ENCODE results near the gene AUH. TPM values are rescaled to one million over a fixed set of nuclear protein-coding genes. Genes with fewer than 3 reads are reported as not detected.

Gene AUH
- total RNA-seq, 1 donor from 2014 or later = 14.0 TPM

DNA sequence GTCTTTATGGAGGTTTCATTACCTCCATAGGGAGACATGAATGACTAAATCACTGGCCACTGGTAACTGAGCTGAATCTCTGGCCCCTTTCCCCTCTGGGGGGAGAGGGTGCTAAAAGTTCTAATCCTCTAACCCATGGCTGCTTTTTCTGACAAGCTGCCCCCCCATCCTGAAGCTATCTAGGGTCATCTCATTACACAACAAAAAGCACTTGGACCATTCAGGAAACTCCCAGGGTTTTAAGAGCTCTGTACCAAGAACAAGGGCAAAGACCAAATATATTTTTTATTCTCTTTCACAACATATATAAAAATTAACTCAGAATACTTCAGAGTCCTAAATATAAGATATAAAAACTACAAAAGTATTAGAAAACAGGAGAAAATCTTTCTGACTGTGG is 14.3 kb downstream of the AUH start:
- DNase-seq (no peak), ATAC-seq (ENCODE audit: low read depth) (no peak)
- TF ChIP-seq, protein P1, sequence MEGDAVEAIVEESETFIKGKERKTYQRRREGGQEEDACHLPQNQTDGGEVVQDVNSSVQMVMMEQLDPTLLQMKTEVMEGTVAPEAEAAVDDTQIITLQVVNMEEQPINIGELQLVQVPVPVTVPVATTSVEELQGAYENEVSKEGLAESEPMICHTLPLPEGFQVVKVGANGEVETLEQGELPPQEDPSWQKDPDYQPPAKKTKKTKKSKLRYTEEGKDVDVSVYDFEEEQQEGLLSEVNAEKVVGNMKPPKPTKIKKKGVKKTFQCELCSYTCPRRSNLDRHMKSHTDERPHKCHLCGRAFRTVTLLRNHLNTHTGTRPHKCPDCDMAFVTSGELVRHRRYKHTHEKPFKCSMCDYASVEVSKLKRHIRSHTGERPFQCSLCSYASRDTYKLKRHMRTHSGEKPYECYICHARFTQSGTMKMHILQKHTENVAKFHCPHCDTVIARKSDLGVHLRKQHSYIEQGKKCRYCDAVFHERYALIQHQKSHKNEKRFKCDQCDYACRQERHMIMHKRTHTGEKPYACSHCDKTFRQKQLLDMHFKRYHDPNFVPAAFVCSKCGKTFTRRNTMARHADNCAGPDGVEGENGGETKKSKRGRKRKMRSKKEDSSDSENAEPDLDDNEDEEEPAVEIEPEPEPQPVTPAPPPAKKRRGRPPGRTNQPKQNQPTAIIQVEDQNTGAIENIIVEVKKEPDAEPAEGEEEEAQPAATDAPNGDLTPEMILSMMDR (IDR thresholded peaks at IDR 0.05) = no peak
- intact Hi-C loops (cut with micrococcal nuclease) = no loop called here
- ChIA-PET CTCF (no interaction called here), POLR2A (no interaction called here)
- no peak overlapping the region for H3K4me3 Mint-ChIP-seq
- H3K27me3 Mint-ChIP-seq = no peaks in the 10 kb centered on the region
- H3K9me3 Mint-ChIP-seq = no peaks in the 10 kb centered on the region
- H3K4me1 Mint-ChIP-seq = peaks cover 2% of the 10 kb centered on the region
- no peak overlapping the region for H3K27ac Mint-ChIP-seq
- peaks cover 50% of the 10 kb centered on the region for H3K36me3 Mint-ChIP-seq (ENCODE audit: low read depth)

DNA sequence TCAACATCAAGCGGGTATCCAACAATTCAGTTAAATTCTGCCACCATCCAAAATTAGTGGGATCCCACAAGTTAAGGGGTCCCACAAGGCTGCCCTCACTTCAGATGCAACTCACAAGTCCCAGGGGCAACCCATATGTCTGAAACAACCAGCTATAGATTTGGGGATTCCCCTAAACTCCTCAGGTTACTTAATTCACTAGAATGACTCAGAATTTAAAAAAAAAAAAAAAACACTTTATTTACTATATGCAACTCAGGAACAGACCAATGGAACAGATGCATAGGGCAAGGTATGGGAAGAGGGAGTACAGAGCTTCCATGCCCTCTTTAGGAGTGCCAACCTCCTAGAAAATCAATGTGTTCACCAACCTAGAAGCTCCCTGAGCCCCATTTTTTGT is 15.1 kb downstream of the AUH start:
- intact Hi-C loops (cut with micrococcal nuclease) = no loop called here
- ATAC-seq (ENCODE audit: low read depth) = no peak
- CTCF ChIA-PET = no interaction called here
- H3K36me3 Mint-ChIP-seq (ENCODE audit: low read depth) = peaks cover 53% of the 10 kb centered on the region
- no peak overlapping the region for H3K4me3 Mint-ChIP-seq
- peaks cover 2% of the 10 kb centered on the region for H3K4me1 Mint-ChIP-seq
- no peaks in the 10 kb centered on the region for H3K27me3 Mint-ChIP-seq
- no peak overlapping the region for H3K27ac Mint-ChIP-seq
- no peak for DNase-seq
- POLR2A ChIA-PET = no interaction called here
- TF ChIP-seq, protein P1 (IDR thresholded peaks at IDR 0.05) = no peak
- no peaks in the 10 kb centered on the region for H3K9me3 Mint-ChIP-seq

DNA sequence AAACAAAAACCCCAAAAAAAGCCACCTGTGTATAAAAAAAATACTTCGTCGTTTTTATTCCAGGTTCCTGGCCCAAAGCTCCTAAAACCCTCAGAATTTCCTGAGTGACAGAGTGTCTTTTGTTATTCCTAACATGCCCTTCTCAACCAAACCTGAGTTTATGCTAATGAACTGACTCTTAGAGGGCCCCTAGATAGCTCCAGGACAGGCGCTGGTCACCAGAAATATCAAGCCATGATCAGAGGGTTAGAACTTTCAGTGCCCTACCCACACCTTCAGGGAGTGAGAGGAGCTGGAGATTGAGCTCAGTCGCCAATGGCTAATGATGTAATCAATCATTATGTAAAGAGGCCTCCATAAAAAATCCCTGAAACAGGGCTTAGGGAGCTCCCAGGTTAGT is 15.7 kb downstream of the AUH start:
- ATAC-seq (ENCODE audit: low read depth) (no peak), DNase-seq (no peak)
- H3K4me3 Mint-ChIP-seq = no peak overlapping the region
- intact Hi-C loops (cut with micrococcal nuclease) = no loop called here
- CTCF ChIA-PET = no interaction called here
- TF ChIP-seq, protein P1 (IDR thresholded peaks at IDR 0.05) = no peak
- peaks cover 2% of the 10 kb centered on the region for H3K4me1 Mint-ChIP-seq
- no peaks in the 10 kb centered on the region for H3K9me3 Mint-ChIP-seq
- no peak overlapping the region for H3K27ac Mint-ChIP-seq
- H3K27me3 Mint-ChIP-seq = no peaks in the 10 kb centered on the region
- POLR2A ChIA-PET = interaction anchor here (0.7 kb wide), 1 partner anchor 71 kb away, joined by 9 read pairs; no protein-coding TSS in a partner anchor
- H3K36me3 Mint-ChIP-seq (ENCODE audit: low read depth) = peaks cover 56% of the 10 kb centered on the region

DNA sequence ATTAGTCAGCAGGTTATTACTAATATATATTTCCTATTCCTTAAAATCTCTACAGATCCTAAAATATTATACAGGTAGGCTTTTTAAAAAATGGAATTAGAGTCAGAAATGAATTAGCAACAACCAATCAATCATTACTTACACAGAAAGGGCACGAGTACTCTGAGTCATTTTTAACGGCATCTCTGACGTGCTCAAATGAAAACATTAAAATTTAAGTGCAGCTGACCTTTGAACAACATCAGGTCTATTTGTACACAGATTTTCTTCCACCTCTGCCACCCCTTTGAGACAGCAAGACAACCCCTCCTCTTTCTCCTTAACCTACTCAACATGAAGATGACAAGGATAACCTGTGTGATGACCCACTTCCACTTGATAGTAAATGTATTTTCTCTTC is 19.1 kb downstream of the AUH start:
- Mint-ChIP-seq H3K27me3 (no peaks in the 10 kb centered on the region), H3K4me3 (no peak overlapping the region), H3K36me3 (ENCODE audit: low read depth) (peaks cover 67% of the 10 kb centered on the region), H3K9me3 (no peaks in the 10 kb centered on the region), H3K4me1 (no peaks in the 10 kb centered on the region), H3K27ac (no peak overlapping the region)
- ChIA-PET CTCF (no interaction called here), POLR2A (no interaction called here)
- ATAC-seq (ENCODE audit: low read depth) (no peak), DNase-seq (no peak)
- TF ChIP-seq, protein P1 (IDR thresholded peaks at IDR 0.05) = no peak
- intact Hi-C loops (cut with micrococcal nuclease) = no loop called here

DNA sequence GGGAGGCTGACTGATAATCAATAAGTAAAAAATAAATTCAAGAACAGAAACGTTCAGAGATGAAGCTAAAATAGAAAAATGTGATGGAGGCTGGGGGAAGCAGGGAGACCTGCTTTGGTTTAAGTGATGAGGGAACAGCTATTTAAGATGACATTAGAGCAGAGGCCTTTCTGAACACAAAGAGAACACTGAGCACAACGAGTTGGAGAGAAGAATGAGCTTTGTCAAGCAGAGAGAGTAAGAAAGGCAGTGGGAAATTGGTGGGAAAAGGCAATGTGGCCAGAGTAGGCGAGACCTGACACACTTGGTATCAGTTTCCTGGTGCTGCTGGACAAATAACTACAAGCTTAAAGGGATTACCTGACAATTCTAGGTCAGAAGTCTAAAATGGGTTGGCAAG is 20.0 kb downstream of the AUH start:
- TF ChIP-seq, protein P1 (IDR thresholded peaks at IDR 0.05) = no peak
- Mint-ChIP-seq H3K27ac (no peak overlapping the region), H3K27me3 (no peaks in the 10 kb centered on the region), H3K9me3 (no peaks in the 10 kb centered on the region), H3K4me1 (no peaks in the 10 kb centered on the region), H3K4me3 (no peak overlapping the region), H3K36me3 (ENCODE audit: low read depth) (peaks cover 73% of the 10 kb centered on the region)
- DNase-seq = no peak
- ATAC-seq (ENCODE audit: low read depth) = no peak
- POLR2A ChIA-PET = no interaction called here
- intact Hi-C loops (cut with micrococcal nuclease) = no loop called here
- CTCF ChIA-PET = no interaction called here

Measured in activated B cell treated with CpG ODN at 0.5 μM for 24 hours (primary cell).